HepG2 (cell line): ENCODE data around the gene RHBDL1. TPM values are rescaled to one million over a fixed set of nuclear protein-coding genes. Genes with fewer than 3 reads are reported as not detected.

Experiments
- HDAC1 ChIP-seq: sonication (generic); formaldehyde crosslinking; IDR thresholded peaks from 2 replicates; pipeline ENCODE4 v1.5.1; 2020; ENCODE audit warnings: mild to moderate bottlenecking, missing genetic modification reagents
- HNF4G ChIP-seq, 2 experiments: sonication (generic) in 1 of 2; formaldehyde crosslinking in 1 of 2; IDR thresholded peaks; 2 replicates each; pipeline versions ENCODE4 v1.4.0 to v1.6.1; 2011 to 2020; ENCODE audit warnings: borderline replicate concordance in 2 of 2, low read depth in 2 of 2, mild to moderate bottlenecking in 2 of 2, low read length in 1 of 2, missing genetic modification reagents in 1 of 2, moderate library complexity in 1 of 2
- LRRFIP1 ChIP-seq: sonication (generic); formaldehyde crosslinking; conservative IDR thresholded peaks from 2 replicates; pipeline ENCODE4 v1.4.0; 2020; ENCODE audit warnings: missing genetic modification reagents
- MIER3 ChIP-seq: IDR thresholded peaks from 2 replicates; pipeline ENCODE4 v1.6.1; 2016; ENCODE audit warnings: missing compliant biosample characterization, borderline replicate concordance
- MTA1 ChIP-seq: sonication (generic); formaldehyde crosslinking; IDR thresholded peaks from 2 replicates; pipeline ENCODE4 v1.4.0; 2020; ENCODE audit warnings: missing genetic modification reagents, mild to moderate bottlenecking, borderline replicate concordance
- MZF1 ChIP-seq: sonication (generic); formaldehyde crosslinking; IDR thresholded peaks from 2 replicates; pipeline ENCODE4 v1.8.1; 2023; ENCODE audit warnings: mild to moderate bottlenecking, missing genetic modification reagents, borderline replicate concordance
- NFE2 ChIP-seq: sonication (generic); formaldehyde crosslinking; IDR thresholded peaks from 2 replicates; pipeline ENCODE4 v1.4.0; 2020; ENCODE audit warnings: missing genetic modification reagents
- PHF8 ChIP-seq: sonication (generic); formaldehyde crosslinking; IDR thresholded peaks from 2 replicates; pipeline ENCODE4 v1.5.0; 2020; ENCODE audit warnings: missing genetic modification reagents
- RBAK ChIP-seq: sonication (generic); formaldehyde crosslinking; IDR thresholded peaks from 2 replicates; pipeline ENCODE4 v1.5.1; 2020; ENCODE audit warnings: mild to moderate bottlenecking, missing genetic modification reagents
- RBM39 ChIP-seq: fragments of 200-400 bp; formaldehyde crosslinking; IDR thresholded peaks from one replicate; pipeline ENCODE4 v1.6.1; 2018; ENCODE audit warnings: antibody characterized with exemption, mild to moderate bottlenecking, low read depth, low read length; ENCODE audit not compliant: poor library complexity, severe bottlenecking
- REST ChIP-seq, 2 experiments: IDR thresholded peaks; 2 replicates each; pipeline ENCODE4 v1.6.1; 2011 to 2012; ENCODE audit warnings: low read length in 2 of 2, borderline replicate concordance in 1 of 2, low read depth in 1 of 2, mild to moderate bottlenecking in 1 of 2, moderate library complexity in 1 of 2
- TGIF2 ChIP-seq: IDR thresholded peaks from 2 replicates; pipeline ENCODE4 v1.6.1; 2016; ENCODE audit warnings: control low read depth, missing compliant biosample characterization
- ZBTB1 ChIP-seq: sonication (generic); formaldehyde crosslinking; IDR thresholded peaks from 2 replicates; pipeline ENCODE4 v1.4.0; 2020; ENCODE audit warnings: missing genetic modification reagents, borderline replicate concordance
- ZBTB3 ChIP-seq: sonication (generic); formaldehyde crosslinking; IDR thresholded peaks from 2 replicates; pipeline ENCODE4 v1.4.0; 2020; ENCODE audit warnings: low read depth, mild to moderate bottlenecking, moderate library complexity, missing genetic modification reagents, borderline replicate concordance
- ZFP37 ChIP-seq: sonication (generic); formaldehyde crosslinking; IDR thresholded peaks from 2 replicates; pipeline ENCODE4 v1.4.0; 2020; ENCODE audit warnings: missing genetic modification reagents, borderline replicate concordance
- ZNF3 ChIP-seq: IDR thresholded peaks from 2 replicates; pipeline ENCODE4 v1.7.0; 2017; ENCODE audit warnings: inconsistent platforms
- ZNF512 ChIP-seq: sonication (generic); formaldehyde crosslinking; IDR thresholded peaks from 2 replicates; pipeline ENCODE4 v1.4.0; 2020; ENCODE audit warnings: mild to moderate bottlenecking, missing genetic modification reagents
- ZNF567 ChIP-seq: sonication (generic); formaldehyde crosslinking; IDR thresholded peaks from 2 replicates; pipeline ENCODE4 v1.8.1; 2023; ENCODE audit warnings: mild to moderate bottlenecking, missing genetic modification reagents, borderline replicate concordance
- polyA plus RNA-seq, 8 experiments: library from polyadenylated mRNA; depleted of rRNA in 3 of 8; stranded (reverse) in 7 of 8; unstranded in 1 of 8; fragments of >200 nt; fragmentation: Illumina TruSeq in 4 of 8; extraction: Trizol in 4 of 8; gene quantifications; 2 replicates each; pipeline versions ENCODE4 v1.2.1 to v1.2.3, GENCODE V29; 2011 to 2016; ENCODE audit warnings: low read depth in 4 of 8, missing spikeins in 1 of 8, mixed read lengths in 1 of 8; ENCODE audit not compliant: insufficient read depth in 1 of 8
- total RNA-seq, 5 experiments: library from RNA; depleted of rRNA; stranded (reverse); fragments of >200 nt; fragmentation: Illumina TruSeq; extraction: Trizol; gene quantifications; 2 replicates each; pipeline ENCODE4 v1.2.3, GENCODE V29; 2016; ENCODE audit warnings: low read depth in 1 of 5
- TF ChIP-seq, protein P1 (sequence below): sonication (generic); formaldehyde crosslinking; IDR thresholded peaks from 2 replicates; pipeline ENCODE4 v1.8.0; 2022; ENCODE audit warnings: mild to moderate bottlenecking, missing genetic modification reagents, moderate library complexity

The RHBDL1 gene
- total and polyA plus RNA-seq, 2 of the 13 experiments (the other 11 are each of a cell fraction or from before 2014, with no cell fraction given), result 1.8 to 3.8 TPM

- no peak for TF ChIP-seq TGIF2 (CRISPR knock-in tag)
- TF ChIP-seq, protein P1, sequence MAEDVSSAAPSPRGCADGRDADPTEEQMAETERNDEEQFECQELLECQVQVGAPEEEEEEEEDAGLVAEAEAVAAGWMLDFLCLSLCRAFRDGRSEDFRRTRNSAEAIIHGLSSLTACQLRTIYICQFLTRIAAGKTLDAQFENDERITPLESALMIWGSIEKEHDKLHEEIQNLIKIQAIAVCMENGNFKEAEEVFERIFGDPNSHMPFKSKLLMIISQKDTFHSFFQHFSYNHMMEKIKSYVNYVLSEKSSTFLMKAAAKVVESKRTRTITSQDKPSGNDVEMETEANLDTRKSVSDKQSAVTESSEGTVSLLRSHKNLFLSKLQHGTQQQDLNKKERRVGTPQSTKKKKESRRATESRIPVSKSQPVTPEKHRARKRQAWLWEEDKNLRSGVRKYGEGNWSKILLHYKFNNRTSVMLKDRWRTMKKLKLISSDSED, result no peak
- no peak for TF ChIP-seq ZBTB3 (CRISPR knock-in tag)
- TF ChIP-seq REST (IDR thresholded peaks at IDR 0.05; ENCODE audit: borderline replicate concordance in 1 of 2, low read depth in 1 of 2, low read length in 2 of 2), result no peak
- no peak for TF ChIP-seq ZFP37 (CRISPR knock-in tag)
- TF ChIP-seq RBM39, result peak; percentile 9
- TF ChIP-seq LRRFIP1 (CRISPR knock-in tag), result no peak
- TF ChIP-seq NFE2, result no peak
- TF ChIP-seq ZBTB1 (CRISPR knock-in tag), result no peak
- TF ChIP-seq ZNF512 (CRISPR knock-in tag), result no peak
- TF ChIP-seq ZNF567 (CRISPR knock-in tag), result no peak
- no peak for TF ChIP-seq MZF1 (CRISPR knock-in tag)
- no peak for TF ChIP-seq HNF4G (IDR thresholded peaks at IDR 0.05; ENCODE audit: borderline replicate concordance, low read depth, low read length)
- 0 out of 2 replicates have a peak, but pooled peaks have one; percentile 34 for TF ChIP-seq HNF4G (CRISPR knock-in tag; IDR thresholded peaks at IDR 0.05; ENCODE audit: borderline replicate concordance, low read depth)
- no peak for TF ChIP-seq RBAK (CRISPR knock-in tag)
- peak; percentile 60; the same call in 1 of the 2 replicates for TF ChIP-seq HDAC1 (CRISPR knock-in tag)
- no peak for TF ChIP-seq ZNF3 (CRISPR knock-in tag)
- 0 out of 2 replicates have a peak, but pooled peaks have one; percentile 33 for TF ChIP-seq MIER3
- TF ChIP-seq PHF8 (CRISPR knock-in tag), result peak; percentile 46
- TF ChIP-seq MTA1 (CRISPR knock-in tag), result peak; percentile 11; the same call in 1 of the 2 replicates
Observed at GRCh38 chr16:680967-681745, 5.7 kb downstream of the RHBDL1 start (continued).
